NCI-H345 (cell line): Measurements from ENCODE around the gene C9orf78.
A peak's percentile ranks its signal among the peaks of the same experiment; 100 is the strongest.
"Not testable (repeated sequence)": the region's sequence is repeated elsewhere in the genome, so short reads cannot be mapped to it uniquely, and the experiment has no call there.

ENCODE experiments used
- DNase-seq: peaks from one replicate; lab custom pipeline; 2025; lab: John Stamatoyannopoulos, UW

Gene C9orf78

DNA sequence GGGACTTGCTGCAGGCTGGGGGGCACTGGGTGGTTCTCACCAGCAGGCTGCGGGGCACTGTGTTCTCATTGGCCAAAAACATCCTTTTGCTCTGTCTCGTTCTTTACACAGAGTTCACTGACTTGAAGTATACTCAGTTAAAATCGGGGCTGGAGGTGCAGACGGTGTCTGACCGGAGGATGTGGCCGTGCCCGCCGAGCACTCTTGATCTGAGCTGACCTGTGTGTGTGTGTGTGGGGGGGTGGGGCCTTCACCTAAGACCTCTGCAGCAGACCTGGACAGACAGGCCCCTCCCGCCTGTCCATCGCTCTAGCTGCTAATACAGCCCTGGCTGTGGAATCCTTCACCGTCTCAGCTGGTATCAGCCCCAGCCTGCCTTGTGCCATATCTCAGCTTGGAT is 25.0 kb downstream of the C9orf78 start:
- no peak for DNase-seq

DNA sequence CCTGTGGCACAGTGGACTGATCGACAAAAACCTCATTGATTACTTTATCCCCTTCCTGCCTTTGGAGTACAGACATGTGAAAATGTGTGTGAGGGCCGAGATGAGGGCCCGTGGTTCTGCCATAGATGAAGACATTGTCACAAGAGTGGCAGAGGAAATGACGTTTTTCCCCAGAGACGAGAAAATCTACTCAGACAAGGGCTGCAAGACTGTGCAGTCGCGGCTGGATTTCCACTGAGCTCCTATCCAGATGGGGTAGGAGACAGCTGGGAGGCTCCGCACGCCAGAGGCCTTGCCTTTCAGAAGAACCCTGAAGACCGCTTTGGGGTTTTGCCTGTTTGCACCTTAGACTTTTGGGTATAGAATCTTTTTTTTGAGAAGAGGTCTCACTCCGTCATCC is 25.7 kb downstream of the C9orf78 start:
- DNase-seq: no peak

DNA sequence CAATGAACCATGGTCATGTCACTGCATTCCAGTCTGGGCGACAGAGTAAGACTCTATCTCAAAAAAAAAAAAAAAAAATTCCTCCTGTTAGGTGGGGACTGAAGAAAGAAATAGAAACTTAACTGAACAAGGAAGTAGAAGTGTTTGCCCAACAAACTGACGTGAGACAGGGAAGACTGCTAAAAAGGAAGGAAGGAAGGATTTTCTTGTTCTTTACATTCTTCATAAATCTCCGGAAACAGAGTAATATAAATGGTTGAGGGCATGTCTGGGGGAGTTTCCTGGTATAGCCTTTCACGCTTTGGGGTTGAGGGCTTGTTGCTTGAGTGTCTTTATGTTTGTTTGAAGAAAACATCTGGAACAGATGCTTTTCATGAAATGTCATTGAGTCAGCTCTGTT is 29.0 kb downstream of the C9orf78 start:
- no peak for DNase-seq

DNA sequence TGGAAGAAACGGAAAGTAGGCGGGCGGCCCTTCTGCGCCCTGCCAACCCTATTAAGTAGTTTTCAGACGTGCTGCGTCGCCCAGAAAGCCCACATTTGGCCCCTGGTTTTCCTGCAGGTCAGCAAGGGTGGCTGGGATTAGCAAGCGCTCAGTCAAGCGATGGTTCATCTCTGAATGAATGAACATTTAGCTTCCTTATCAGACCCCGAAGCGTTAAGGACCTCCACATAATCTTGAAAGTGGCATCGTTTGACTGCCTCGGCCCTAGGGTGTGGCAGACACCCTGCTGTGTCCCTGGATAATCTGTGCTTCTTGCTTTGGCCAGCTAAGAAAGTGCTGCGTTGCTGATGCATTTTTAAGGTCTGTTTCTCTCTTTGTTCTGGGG is 31.4 kb downstream of the C9orf78 start:
- no peak for DNase-seq

DNA sequence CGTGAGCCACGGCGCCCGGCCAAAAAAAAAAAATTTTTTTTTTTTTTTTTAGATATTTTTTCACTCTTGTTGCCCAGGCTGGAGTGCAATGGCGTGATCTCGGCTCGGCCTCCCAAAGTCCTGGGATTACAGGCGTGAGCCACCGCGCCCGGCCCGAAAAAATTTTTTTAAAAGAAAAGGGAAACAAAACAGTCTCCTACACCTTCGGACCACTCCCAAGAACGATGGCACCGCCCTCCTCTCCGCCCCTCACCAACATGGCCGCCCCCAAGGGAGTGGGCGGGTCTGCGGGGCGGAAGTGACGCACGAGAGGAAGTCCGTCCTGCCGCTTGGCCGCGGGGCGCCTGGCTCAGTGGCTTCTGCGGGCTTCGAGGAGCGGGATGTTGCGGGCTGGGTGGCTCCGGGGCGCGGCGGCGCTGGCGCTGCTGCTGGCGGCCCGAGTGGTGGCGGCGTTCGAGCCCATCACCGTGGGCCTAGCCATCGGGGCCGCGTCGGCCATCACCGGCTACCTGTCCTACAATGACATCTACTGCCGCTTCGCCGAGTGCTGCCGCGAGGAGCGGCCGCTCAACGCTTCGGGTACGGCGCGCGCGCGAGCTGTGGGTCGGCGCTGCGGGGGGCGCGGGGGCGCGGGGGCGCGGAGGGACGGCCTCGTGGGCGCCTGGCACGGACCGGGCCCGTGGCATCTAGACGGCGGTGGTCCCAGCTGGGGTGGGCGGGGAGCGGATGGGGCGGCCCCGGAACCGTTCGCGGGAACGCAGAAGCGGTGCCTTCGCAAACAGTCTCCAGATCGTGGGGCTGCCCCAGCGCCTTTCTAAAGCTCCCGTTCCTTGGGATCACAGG is 32.0 kb downstream of the C9orf78 start, which contains the start of gene TOR1B:
Gene TOR1B (plus strand): TSS at position 352 of the 843 bp plus-strand sequence. CDS start 29 bp downstream, at position 381.
- DNase-seq: peak; percentile 96

DNA sequence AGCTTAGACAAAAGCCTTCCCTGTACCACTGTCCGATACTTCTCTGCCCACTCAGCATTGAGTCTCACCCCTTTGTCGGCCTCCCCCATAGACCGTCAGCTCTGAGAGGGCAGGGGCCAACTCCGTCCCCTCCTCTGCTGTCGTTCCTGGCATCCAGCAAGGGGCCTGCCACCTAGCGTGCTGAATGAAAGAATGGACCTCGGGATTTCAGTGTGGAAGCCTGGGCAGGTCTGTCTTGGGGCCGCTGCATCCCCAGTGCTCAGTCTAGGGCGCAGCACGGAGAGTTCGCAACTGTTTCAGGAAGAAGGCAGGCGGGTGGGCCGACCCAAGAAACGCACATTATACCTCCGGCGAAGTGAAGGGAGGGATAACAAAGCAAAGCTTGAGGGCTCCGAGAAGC is 33.6 kb downstream of the C9orf78 start:
- DNase-seq: no peak

DNA sequence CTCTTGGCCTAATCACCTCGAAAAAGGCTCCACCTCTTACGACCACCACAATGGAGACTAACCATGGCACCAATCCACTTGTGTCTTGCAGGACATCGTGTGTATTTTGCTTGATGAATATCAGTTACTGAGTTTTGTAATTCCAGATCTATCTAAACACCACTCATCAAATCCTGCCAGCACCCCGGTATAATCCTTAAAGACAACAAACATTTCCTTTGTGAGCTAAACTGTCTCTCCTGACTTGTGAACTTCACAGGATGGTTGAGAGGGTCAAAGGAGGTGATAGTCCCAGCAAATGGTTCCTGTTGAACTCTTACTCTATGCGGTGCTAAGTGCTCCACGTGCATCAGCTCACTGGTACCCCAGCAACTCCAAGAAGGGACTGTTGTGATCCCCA is 36.1 kb downstream of the C9orf78 start:
- DNase-seq: no peak

DNA sequence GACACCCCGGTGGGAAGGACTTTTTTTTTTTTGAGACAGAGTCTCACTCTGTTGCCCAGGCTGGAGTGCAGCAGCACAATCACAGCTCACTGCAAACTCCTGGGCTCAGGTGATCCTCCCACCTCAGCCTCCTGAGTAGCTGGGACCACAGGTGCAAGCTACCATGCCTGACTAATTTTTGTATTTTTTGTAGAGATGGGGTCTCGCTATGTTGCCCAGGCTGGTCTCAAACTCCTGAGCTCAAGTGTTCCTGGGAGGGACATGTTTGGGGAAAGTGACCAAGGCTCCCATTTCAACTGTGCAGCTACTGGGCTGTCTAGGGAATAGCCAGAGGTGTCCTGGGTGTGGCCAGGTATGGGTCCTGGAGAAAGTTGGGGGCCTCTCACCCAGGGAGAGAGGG is 39.0 kb downstream of the C9orf78 start:
- not testable (repeated sequence) for DNase-seq

DNA sequence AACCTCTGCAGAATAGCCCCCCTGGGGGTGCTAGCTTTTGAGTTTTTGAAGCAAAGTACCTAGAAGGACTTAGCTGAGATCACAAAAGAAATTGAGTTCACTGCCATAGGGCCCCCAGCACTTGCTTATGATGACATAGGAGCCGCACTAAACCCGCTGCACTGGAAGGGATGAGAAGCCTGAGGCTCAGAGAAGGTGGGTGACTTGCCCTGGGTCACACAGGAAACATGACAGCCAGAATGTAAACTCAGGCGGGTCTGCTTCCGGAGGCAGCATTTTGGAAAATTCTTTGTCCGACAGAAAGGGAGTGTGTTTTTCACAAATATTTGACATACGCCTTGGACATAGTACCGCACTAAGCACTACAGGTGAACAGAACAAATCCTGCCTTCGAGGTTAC is 40.5 kb downstream of the C9orf78 start:
- DNase-seq: no peak

DNA sequence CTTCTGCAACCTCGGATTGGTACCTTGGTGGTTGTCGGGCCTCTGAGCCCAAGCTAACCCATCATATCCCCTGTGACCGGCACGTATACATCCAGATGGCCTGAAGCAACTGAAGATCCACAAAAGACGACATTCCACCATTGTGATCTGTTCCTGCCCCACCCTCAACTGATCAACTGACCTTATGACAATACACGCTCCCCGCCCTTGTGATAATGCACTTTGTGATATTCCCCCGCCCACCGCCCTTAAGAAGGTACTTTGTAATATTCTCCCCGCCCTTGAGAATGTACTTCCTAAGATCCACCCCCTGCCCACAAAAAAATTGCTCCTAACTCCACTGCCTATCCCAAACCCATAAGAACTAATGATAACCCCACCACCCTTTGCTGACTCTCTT is 48.6 kb downstream of the C9orf78 start:
- DNase-seq: no peak

DNA sequence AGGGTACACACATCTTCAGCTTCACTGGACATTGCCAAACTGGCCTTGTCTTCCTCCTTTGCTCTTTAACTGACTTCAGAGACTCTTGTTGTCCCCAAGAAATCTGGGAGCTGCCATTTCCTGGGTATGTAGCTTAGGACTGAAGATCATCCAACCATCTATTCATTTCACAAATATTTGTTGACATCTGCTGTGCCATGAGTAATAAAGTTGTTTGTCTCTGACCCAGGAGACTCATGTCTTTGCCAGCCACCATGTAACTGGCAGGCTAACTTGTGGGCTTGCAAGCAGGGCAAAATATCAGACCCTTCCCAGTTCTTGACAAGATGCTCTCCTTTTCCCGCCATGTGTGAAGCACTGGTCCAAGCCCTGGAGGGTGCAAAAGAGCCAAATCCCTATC is 49.2 kb downstream of the C9orf78 start:
- no peak for DNase-seq

DNA sequence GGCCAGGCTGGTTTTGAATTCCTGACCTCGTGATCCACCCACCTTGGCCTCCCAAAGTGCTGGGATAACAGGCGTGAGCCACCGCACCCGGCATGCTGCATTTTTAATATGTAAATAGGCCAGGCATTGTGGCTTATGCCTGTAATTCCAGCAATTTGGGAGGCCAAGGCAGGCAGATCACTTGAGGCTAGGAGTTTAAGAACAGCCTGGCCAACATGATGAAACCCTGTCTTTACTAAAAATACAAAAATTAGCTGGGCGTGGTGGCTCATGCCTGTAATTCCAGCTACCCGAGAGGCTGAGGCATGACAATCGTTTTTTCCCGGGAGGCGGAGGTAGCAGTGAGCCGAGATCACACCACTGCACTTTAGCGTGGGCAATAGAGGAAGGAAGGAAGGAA is 50.1 kb downstream of the C9orf78 start:
- not testable (repeated sequence) for DNase-seq

DNA sequence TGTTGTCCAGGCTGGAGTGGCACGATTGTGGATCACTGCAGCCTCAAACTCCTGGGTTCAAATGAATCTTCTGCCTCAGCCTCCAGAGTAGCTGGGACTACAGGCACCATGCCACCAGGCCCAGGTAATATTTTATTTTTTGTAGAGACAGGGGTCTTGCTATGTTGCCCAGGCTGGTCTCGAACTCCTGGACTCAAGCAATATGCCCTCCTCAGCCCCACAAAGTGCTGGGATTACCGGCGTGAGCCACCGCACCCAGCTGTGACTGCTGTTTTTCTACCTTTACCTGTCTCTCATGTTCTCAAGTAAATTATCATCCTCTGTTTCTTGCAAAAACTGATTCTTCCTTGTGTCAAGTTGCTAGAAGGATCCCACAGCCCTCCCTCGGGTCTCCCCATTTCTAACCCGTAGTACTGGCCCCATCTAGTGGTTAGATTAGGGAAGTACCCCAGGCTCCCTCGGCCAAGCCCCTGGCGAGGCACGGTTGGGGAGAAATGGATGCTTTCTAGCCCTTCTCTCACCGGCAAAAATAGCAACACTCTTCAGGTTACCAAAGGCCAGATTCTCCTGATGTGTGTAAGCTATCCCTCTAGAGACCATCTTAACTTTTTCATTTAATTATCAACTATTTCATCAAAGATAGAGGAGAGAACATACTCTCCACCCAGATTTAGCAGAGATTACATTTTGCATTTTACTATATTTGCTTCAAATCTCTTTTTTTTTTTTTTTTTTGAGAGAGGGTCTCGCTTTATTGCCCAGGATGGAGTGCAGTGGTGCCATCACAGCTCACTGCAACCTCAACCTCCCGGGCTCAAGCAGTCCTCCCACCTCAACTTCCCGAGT is 51.3 kb downstream of the C9orf78 start:
- peak; percentile 71 for DNase-seq

DNA sequence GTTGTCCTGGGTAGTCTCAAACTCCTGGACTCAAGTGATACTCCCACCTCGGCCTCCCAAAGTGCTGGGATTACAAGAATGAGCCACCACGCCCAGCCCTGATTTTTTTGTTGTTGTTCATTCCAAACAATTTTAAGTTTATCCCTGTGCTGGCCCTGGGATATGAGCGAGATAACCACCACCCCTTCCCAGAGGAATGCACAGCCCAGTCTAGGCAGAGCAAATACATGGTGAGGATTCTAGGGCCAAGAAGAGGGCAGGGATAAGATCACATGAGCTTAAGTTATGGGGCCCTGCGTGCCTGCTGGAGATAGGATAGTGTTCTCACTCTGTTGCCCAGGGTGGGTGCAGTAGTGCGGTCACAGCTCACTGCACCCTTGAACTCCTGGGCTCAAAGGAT is 53.1 kb downstream of the C9orf78 start:
- no peak for DNase-seq

DNA sequence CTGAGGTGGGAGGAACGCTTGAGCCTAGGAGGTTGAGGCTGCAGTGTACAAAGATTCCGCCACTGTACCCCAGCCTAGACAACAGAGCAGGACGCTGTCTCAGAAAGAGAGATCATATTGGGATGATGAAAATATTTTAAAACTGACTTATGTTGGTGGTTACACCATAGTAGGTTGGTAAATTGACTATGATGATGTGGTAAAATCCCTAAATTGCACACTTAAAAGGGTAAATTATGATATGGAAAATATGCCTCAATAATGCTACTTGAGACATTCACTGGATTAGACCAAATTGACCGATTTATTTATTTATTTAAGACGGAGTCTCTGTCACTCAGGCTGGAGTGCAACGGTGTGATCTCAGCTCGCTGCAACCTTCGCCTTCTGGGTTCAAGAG is 53.9 kb downstream of the C9orf78 start:
- DNase-seq: no peak

DNA sequence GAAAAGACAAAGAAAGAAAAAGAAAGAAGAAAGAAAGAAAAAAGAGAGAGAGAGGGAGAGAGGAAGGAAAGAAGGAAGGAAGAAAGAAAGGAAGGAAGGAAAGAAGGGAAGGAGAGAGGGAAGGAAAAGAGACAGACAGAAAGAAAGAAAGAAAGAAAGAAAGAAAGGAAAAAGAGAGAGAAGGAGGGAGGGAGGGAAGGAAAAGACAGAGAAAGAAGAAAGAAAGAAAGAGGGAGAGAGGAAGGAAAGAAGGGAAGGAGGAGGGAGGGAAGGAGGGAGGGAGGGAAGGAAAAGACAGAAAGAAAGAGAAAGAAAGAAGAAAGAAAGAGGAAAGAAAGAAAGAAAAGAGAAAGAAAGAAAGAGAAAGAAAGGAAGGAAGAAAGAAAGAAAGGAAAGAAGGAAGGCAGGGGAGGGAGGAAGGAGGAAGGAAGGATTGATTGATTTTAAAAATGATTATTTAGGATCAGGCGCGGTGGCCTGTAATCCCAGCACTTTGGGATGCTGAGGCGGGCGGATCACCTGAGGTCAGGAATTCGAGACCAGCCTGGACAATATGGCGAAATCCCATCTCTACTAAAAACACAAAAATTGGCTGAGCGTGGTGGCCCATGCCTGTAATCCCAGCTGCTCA is 55.4 kb downstream of the C9orf78 start:
- no peak for DNase-seq

DNA sequence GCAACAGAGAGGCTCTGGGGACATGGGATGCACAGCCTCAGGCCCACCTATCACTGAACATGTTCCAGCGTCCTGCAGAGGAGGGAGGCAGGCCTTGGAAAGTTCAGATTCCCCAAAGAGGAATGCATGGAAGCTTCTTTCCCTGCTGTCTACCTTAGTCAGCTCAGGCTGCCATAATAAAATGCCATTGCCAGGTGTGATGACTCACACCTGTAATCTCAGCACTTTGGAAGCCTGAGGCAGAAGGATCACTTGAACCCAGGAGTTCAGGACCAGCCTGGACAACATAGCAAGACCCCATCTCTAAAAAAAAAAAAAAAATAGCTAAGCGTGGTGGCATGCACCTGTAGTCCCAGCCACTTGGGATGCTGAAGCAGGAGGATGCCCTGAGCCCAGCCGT is 56.6 kb downstream of the C9orf78 start:
- DNase-seq: no peak

DNA sequence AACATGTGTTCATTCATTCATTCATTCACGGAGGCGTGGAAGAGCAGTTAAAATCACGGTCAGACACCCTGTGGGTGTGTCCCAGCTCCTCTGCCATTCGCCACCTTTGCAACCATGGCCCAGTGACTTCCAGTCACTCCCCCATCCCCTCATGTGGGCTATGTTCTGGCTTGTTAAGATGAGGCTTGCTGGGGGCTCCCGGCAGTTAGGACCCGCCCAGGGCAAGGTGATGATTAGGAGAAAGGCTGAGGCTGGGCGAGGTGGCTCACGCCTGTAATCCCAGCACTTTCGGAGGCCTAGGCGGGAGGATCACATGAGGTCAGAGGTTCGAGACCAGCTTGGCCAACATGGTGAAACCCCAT is 57.3 kb downstream of the C9orf78 start:
- DNase-seq: no peak
